Activated CD4-positive, alpha-beta T cell treated with anti-CD3 and anti-CD28 coated beads for 4 hours (primary cell): ENCODE results near the gene ANKS6.
A peak's percentile ranks its signal among the peaks of the same experiment; 100 is the strongest.

Experiments used
- DNase-seq, 2 donors: peaks; one replicate each; pipeline ENCODE4 v3.0.0-alpha.2; 2020

ANKS6 gene

GRCh38 chr9:98796364-98797101 is at the start of gene ANKS6:
ANKS6 (minus strand) TSS chr9:98796555; CDS start chr9:98796491, 64 bp downstream.
- peak; percentile 79 to 83 for DNase-seq

- no peak for DNase-seq
Observed at GRCh38 chr9:98846081-98846480, 49.7 kb upstream of the ANKS6 start.

- DNase-seq = no peak
Observed at GRCh38 chr9:98842510-98842909, 46.2 kb upstream of the ANKS6 start.

- DNase-seq = no peak
Observed at GRCh38 chr9:98839724-98840123, 43.4 kb upstream of the ANKS6 start.

- DNase-seq = no peak
Observed at GRCh38 chr9:98838868-98839565, 42.7 kb upstream of the ANKS6 start.

- DNase-seq = no peak
Observed at GRCh38 chr9:98838155-98838867, 42.0 kb upstream of the ANKS6 start.

DNA sequence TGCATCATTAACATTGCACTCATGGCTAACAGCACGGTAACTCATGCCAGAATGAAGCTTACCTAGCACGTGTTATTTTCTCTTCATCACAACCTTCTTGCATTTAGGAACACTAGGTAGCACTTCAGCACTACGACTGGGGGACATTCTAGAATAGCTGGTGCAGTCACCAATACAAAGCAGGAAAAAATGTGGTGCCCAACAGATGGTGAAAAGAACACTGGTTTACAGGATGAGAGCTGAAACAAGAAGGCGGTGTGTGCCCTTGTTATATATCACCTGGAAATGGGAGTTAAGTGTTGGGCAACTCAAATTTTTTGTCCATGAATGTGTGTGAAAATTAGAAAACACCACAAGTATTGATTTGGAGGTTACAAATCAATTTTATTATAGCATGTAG is 41.2 kb upstream of the ANKS6 start:
- DNase-seq = no peak

GRCh38 chr9:98836206-98836605 is 39.9 kb upstream of the ANKS6 start:
- no peak for DNase-seq

- no peak for DNase-seq
Observed at GRCh38 chr9:98834386-98834785, 38.0 kb upstream of the ANKS6 start.

GRCh38 chr9:98833090-98833956 is 37.0 kb upstream of the ANKS6 start:
- no peak for DNase-seq

DNA sequence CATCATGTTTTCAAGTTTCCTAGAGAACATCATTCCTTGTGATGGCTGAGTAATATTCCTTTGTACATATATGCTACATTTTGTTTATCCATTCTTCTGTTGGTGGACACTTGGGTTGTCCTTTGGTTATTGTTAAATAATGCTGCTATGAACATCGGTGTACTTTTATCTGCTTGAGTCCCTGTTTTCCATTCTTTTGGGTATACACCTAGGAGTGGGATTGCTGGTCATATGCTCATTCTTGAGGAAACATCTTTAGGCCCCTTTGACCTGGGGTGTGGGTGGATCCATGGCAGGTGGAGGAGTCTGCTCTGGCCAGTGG is 36.4 kb upstream of the ANKS6 start:
- no peak for DNase-seq

GRCh38 chr9:98831696-98832095 is 35.3 kb upstream of the ANKS6 start:
- DNase-seq = no peak

- DNase-seq = no peak
Observed at GRCh38 chr9:98830554-98830953, 34.2 kb upstream of the ANKS6 start.

- DNase-seq = no peak
Observed at GRCh38 chr9:98829766-98830165, 33.4 kb upstream of the ANKS6 start.

GRCh38 chr9:98826716-98827115 is 30.4 kb upstream of the ANKS6 start:
- no peak for DNase-seq

GRCh38 chr9:98825414-98825813 is 29.1 kb upstream of the ANKS6 start:
- DNase-seq = no peak

GRCh38 chr9:98823666-98824334 is 27.4 kb upstream of the ANKS6 start:
- DNase-seq = no peak

DNA sequence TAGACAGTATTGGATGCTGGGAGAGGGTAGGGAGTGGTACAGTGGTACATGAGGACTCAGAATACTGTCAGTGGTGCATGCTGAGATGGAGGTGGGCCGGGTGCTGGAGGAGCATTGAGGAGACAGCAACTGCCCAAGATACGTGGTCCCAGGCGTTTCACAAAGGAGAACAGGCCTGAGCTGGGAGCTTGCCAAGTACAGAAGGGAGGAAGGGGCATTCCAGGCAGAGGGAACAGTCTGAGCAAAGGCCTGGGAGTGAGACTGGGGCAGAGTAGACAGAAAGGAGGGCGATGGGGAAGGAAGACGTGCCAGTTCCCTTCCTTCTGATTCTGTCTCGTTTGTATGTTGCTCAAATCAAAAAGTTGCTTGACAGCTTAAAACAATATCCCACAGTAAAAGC is 26.3 kb upstream of the ANKS6 start:
- no peak for DNase-seq

DNA sequence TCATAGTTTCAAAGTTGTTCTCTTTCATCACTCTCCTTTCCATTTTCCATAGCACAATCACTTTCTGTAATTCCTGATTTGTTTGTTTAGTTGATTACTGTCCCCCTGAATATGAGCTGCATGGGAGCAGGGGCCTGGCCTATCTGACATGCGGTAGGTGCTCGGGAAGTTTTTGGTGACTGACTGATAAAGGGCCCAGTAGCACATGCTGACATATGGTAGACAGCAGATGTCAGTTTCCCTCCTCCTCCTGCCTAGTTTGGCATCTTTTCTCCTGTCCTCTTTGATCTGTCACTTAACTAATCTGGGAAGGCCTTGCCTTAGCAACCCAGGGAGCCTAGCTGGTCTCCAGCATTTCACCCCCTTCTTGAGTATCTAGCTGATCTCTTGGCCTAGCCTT is 25.5 kb upstream of the ANKS6 start:
- DNase-seq = no peak

- DNase-seq = no peak
Observed at GRCh38 chr9:98819231-98819630, 22.9 kb upstream of the ANKS6 start.

GRCh38 chr9:98818764-98819163 is 22.4 kb upstream of the ANKS6 start:
- DNase-seq = no peak

GRCh38 chr9:98815391-98815951 is 19.1 kb upstream of the ANKS6 start:
- no peak for DNase-seq
